Progenitor cell of endocrine pancreas (in vitro differentiated cells): ENCODE data around the gene RPAP2. TPM values are rescaled to one million over a fixed set of nuclear protein-coding genes. Genes with fewer than 3 reads are reported as not detected.
"Not testable (repeated sequence)": the region's sequence is repeated elsewhere in the genome, so short reads cannot be mapped to it uniquely, and the experiment has no call there.

Experiments used
- DNase-seq: peaks from one replicate; pipeline ENCODE4 v3.0.0; 2021; ENCODE audit warnings: low spot score; ENCODE audit not compliant: unreplicated experiment
- H3K27ac Mint-ChIP-seq: 2 replicates; pipeline ENCODE4 v1.8.0; 2021; ENCODE audit warnings: mild to moderate bottlenecking, moderate library complexity, mixed read lengths
- H3K27me3 Mint-ChIP-seq: 2 replicates; pipeline ENCODE4 v1.8.0; 2021; ENCODE audit warnings: mixed read lengths
- H3K36me3 Mint-ChIP-seq: 2 replicates; pipeline ENCODE4 v1.8.0; 2022; ENCODE audit warnings: mixed read lengths; ENCODE audit not compliant: insufficient read depth
- H3K4me1 Mint-ChIP-seq: 2 replicates; pipeline ENCODE4 v1.8.0; 2021; ENCODE audit warnings: low read depth, mixed read lengths
- H3K4me3 Mint-ChIP-seq: 2 replicates; pipeline ENCODE4 v1.8.0; 2021; ENCODE audit warnings: low read depth, mild to moderate bottlenecking, moderate library complexity, mixed read lengths
- H3K9me3 Mint-ChIP-seq: 2 replicates; pipeline ENCODE4 v1.8.0; 2021; ENCODE audit warnings: low read depth, mixed read lengths
- total RNA-seq: library from RNA; stranded (reverse); gene quantifications from 2 replicates; pipeline ENCODE4 v1.2.1, GENCODE V29; 2021
- TF ChIP-seq, protein P1 (sequence below): fragments of 200-600 bp; sonication (generic); IDR thresholded peaks from one replicate; pipeline ENCODE4 v1.5.0; 2021; ENCODE audit warnings: antibody characterized with exemption, mild to moderate bottlenecking; ENCODE audit not compliant: unreplicated experiment

The RPAP2 gene
- total RNA-seq, 1 donor from 2014 or later = 40.7 TPM

DNA sequence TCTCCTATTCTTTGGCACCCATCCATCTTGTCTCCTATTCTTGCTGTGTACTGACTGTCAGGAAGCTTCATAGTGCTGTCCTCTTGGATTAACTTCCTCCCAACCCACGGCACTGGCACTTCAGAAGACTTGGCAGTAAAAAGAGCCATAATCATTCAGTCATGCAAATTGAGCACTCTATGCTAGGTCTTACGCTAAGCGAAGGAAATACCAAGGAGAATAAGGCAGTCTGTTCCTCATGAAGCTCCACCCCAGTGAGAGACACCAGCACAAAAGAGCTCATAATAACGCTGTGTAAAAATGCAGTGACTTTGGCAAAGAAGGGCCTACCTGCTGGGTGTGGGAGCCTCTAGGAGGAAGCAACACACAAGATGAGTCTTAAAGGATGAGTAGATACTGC, 120.8 kb downstream of the RPAP2 start:
- no peak overlapping the region for H3K27ac Mint-ChIP-seq
- TF ChIP-seq, protein P1, sequence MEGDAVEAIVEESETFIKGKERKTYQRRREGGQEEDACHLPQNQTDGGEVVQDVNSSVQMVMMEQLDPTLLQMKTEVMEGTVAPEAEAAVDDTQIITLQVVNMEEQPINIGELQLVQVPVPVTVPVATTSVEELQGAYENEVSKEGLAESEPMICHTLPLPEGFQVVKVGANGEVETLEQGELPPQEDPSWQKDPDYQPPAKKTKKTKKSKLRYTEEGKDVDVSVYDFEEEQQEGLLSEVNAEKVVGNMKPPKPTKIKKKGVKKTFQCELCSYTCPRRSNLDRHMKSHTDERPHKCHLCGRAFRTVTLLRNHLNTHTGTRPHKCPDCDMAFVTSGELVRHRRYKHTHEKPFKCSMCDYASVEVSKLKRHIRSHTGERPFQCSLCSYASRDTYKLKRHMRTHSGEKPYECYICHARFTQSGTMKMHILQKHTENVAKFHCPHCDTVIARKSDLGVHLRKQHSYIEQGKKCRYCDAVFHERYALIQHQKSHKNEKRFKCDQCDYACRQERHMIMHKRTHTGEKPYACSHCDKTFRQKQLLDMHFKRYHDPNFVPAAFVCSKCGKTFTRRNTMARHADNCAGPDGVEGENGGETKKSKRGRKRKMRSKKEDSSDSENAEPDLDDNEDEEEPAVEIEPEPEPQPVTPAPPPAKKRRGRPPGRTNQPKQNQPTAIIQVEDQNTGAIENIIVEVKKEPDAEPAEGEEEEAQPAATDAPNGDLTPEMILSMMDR = no peak
- no peak for DNase-seq
- no peaks in the 10 kb centered on the region for H3K4me1 Mint-ChIP-seq
- no peaks in the 10 kb centered on the region for H3K36me3 Mint-ChIP-seq
- H3K27me3 Mint-ChIP-seq = peaks cover 13% of the 10 kb centered on the region
- H3K9me3 Mint-ChIP-seq = no peaks in the 10 kb centered on the region
- no peak overlapping the region for H3K4me3 Mint-ChIP-seq

GRCh38 chr1:92424381-92424780, 125.5 kb downstream of the RPAP2 start:
- Mint-ChIP-seq H3K4me1 (no peaks in the 10 kb centered on the region), H3K27ac (no peak overlapping the region), H3K36me3 (no peaks in the 10 kb centered on the region), H3K4me3 (no peak overlapping the region), H3K9me3 (no peaks in the 10 kb centered on the region), H3K27me3 (peaks cover 18% of the 10 kb centered on the region)
- TF ChIP-seq, protein P1 = no peak
- DNase-seq = no peak

- no peak for DNase-seq
- no peaks in the 10 kb centered on the region for H3K4me1 Mint-ChIP-seq
- no peak overlapping the region for H3K27ac Mint-ChIP-seq
- H3K27me3 Mint-ChIP-seq = peaks cover 18% of the 10 kb centered on the region
- H3K9me3 Mint-ChIP-seq = no peaks in the 10 kb centered on the region
- TF ChIP-seq, protein P1 = no peak
- H3K36me3 Mint-ChIP-seq = no peaks in the 10 kb centered on the region
- no peak overlapping the region for H3K4me3 Mint-ChIP-seq
Measured at GRCh38 chr1:92425617-92426016, 126.8 kb downstream of the RPAP2 start.

- Mint-ChIP-seq H3K4me1 (no peaks in the 10 kb centered on the region), H3K36me3 (no peaks in the 10 kb centered on the region), H3K4me3 (no peak overlapping the region), H3K9me3 (peaks cover 4% of the 10 kb centered on the region), H3K27ac (no peak overlapping the region), H3K27me3 (peaks cover 8% of the 10 kb centered on the region)
- TF ChIP-seq, protein P1 = no peak
- no peak for DNase-seq
Measured at GRCh38 chr1:92430030-92430429, 131.2 kb downstream of the RPAP2 start.

DNA sequence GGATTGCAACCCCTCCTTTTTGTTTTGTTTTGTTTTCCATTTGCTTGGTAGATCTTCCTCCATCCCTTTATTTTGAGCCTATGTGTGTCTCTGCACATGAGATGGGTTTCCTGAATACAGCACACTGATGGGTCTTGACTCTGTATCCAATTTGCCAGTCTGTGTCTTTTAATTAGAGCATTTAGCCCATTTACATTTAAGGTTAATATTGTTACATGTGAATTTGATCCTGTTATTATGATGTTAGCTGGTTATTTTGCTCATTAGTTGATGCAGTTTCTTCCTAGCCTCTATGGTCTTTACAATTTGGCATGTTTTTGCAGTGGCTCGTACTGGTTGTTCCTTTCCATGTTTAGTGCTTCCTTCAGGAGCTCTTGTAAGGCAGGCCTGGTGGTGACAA, 135.7 kb downstream of the RPAP2 start:
- not testable (repeated sequence) for H3K9me3 Mint-ChIP-seq, H3K4me3 Mint-ChIP-seq, H3K27ac Mint-ChIP-seq, DNase-seq, H3K36me3 Mint-ChIP-seq, H3K4me1 Mint-ChIP-seq
- H3K27me3 Mint-ChIP-seq = peaks cover 16% of the 10 kb centered on the region

GRCh38 chr1:92439291-92439690, 140.4 kb downstream of the RPAP2 start:
- H3K4me3 Mint-ChIP-seq = no peak overlapping the region
- DNase-seq = no peak
- peaks cover 6% of the 10 kb centered on the region for H3K4me1 Mint-ChIP-seq
- TF ChIP-seq, protein P1 = no peak
- H3K27me3 Mint-ChIP-seq = peaks cover 18% of the 10 kb centered on the region
- no peak overlapping the region for H3K27ac Mint-ChIP-seq
- H3K9me3 Mint-ChIP-seq = peaks cover 10% of the 10 kb centered on the region
- H3K36me3 Mint-ChIP-seq = peaks cover 2% of the 10 kb centered on the region
